Measurements from ENCODE around the gene CTSE.

The CTSE gene

GRCh38 chr1:205991237-205991636 is 32.5 kb downstream of the CTSE start:
- no peak for DNase-seq (ENCODE audit: low spot score)

GRCh38 chr1:205990226-205990625 is 33.5 kb downstream of the CTSE start:
- DNase-seq (ENCODE audit: low spot score), result no peak

GRCh38 chr1:205989786-205990185 is 33.9 kb downstream of the CTSE start:
- no peak for DNase-seq (ENCODE audit: low spot score)

GRCh38 chr1:205988585-205988995 is 35.1 kb downstream of the CTSE start:
- no peak for DNase-seq (ENCODE audit: low spot score)

GRCh38 chr1:205986861-205987260 is 36.8 kb downstream of the CTSE start:
- DNase-seq (ENCODE audit: low spot score), result no peak

GRCh38 chr1:205986292-205986691 is 37.4 kb downstream of the CTSE start:
- no peak for DNase-seq (ENCODE audit: low spot score)

- no peak for DNase-seq (ENCODE audit: low spot score)
Measured at GRCh38 chr1:205985330-205986005, 38.2 kb downstream of the CTSE start.

GRCh38 chr1:205983925-205984725 is 39.6 kb downstream of the CTSE start:
- peak; percentile 83 for DNase-seq (ENCODE audit: low spot score)

GRCh38 chr1:205981257-205981656 is 42.4 kb downstream of the CTSE start:
- DNase-seq (ENCODE audit: low spot score), result no peak

GRCh38 chr1:205980237-205980870 is 43.3 kb downstream of the CTSE start:
- no peak for DNase-seq (ENCODE audit: low spot score)

GRCh38 chr1:205979301-205979700 is 44.4 kb downstream of the CTSE start:
- no peak for DNase-seq (ENCODE audit: low spot score)

- DNase-seq (ENCODE audit: low spot score), result no peak
Measured at GRCh38 chr1:205978676-205979075, 45.0 kb downstream of the CTSE start.

GRCh38 chr1:205977402-205978014 is 46.2 kb downstream of the CTSE start:
- DNase-seq (ENCODE audit: low spot score), result peak; percentile 89

- DNase-seq (ENCODE audit: low spot score), result peak; percentile 72
Measured at GRCh38 chr1:205976708-205977401, 46.8 kb downstream of the CTSE start.

- no peak for DNase-seq (ENCODE audit: low spot score)
Measured at GRCh38 chr1:205976036-205976435, 47.7 kb downstream of the CTSE start.

- no peak for DNase-seq (ENCODE audit: low spot score)
Measured at GRCh38 chr1:205975387-205975998, 48.2 kb downstream of the CTSE start.

GRCh38 chr1:205974712-205975111 is 49.0 kb downstream of the CTSE start:
- no peak for DNase-seq (ENCODE audit: low spot score)

GRCh38 chr1:205973377-205974232 is 50.1 kb downstream of the CTSE start:
- DNase-seq (ENCODE audit: low spot score), result no peak

- DNase-seq (ENCODE audit: low spot score), result no peak
Measured at GRCh38 chr1:205972491-205973168, 51.1 kb downstream of the CTSE start.

- no peak for DNase-seq (ENCODE audit: low spot score)
Measured at GRCh38 chr1:205972081-205972480, 51.6 kb downstream of the CTSE start.
